CD8-positive, alpha-beta memory T cell (primary cell): ENCODE measurements around the gene PLCG1. TPM values are rescaled to one million over a fixed set of nuclear protein-coding genes. Genes with fewer than 3 reads are reported as not detected.

Experiments
- CTCF ChIA-PET: fragments of 350-600 bp; sonication (Branson Sonifier 250); formaldehyde crosslinking; loops from one replicate; lab custom pipeline; 2021; ENCODE audit warnings: antibody characterized with exemption; lab: Charles Lee
- POLR2A ChIA-PET: fragments of 350-600 bp; sonication (Branson Sonifier 250); formaldehyde crosslinking; loops from one replicate; lab custom pipeline; 2021; ENCODE audit warnings: antibody characterized with exemption; lab: Charles Lee
- DNase-seq, 5 donors: peaks; one replicate each; pipeline versions ENCODE4 v3.0.0 to v3.0.0-alpha.2; 2020 to 2022; ENCODE audit warnings: mixed read lengths in 1 of 5
- H3K27ac ChIP-seq: one replicate; pipeline ENCODE4 v1.7.0; 2013; ENCODE audit warnings: low read depth, mild to moderate bottlenecking, low read length, moderate library complexity
- H3K27me3 ChIP-seq: 2 replicates; pipeline ENCODE4 v1.7.0; 2013; ENCODE audit warnings: low read length, mild to moderate bottlenecking; ENCODE audit not compliant: insufficient read depth, poor library complexity, severe bottlenecking
- H3K36me3 ChIP-seq: 2 replicates; pipeline ENCODE4 v1.7.0; 2013; ENCODE audit warnings: mild to moderate bottlenecking, low read length, moderate library complexity; ENCODE audit not compliant: insufficient read depth
- H3K4me1 ChIP-seq: 2 replicates; pipeline ENCODE4 v1.7.0; 2013; ENCODE audit warnings: mild to moderate bottlenecking, low read length, moderate library complexity; ENCODE audit not compliant: insufficient read depth
- H3K4me3 ChIP-seq: 2 replicates; pipeline ENCODE4 v1.7.0; 2013; ENCODE audit warnings: mild to moderate bottlenecking, low read length
- H3K9me3 ChIP-seq: 2 replicates; pipeline ENCODE4 v1.7.0; 2013; ENCODE audit warnings: mild to moderate bottlenecking, low read length
- H3K27ac Mint-ChIP-seq, 8 donors: one replicate each; pipeline ENCODE4 v1.8.0; 2020 to 2021; ENCODE audit warnings: mixed read lengths in 8 of 8, mild to moderate bottlenecking in 6 of 8, inconsistent platforms in 3 of 8, moderate library complexity in 3 of 8
- H3K27me3 Mint-ChIP-seq, 2 donors: one replicate each; pipeline ENCODE4 v1.8.0; 2020 to 2021; ENCODE audit warnings: mixed read lengths in 2 of 2, mild to moderate bottlenecking in 1 of 2, moderate library complexity in 1 of 2
- H3K36me3 Mint-ChIP-seq, 3 donors: one replicate each; pipeline ENCODE4 v1.8.0; 2020 to 2021; ENCODE audit warnings: mixed read lengths in 3 of 3, inconsistent platforms in 1 of 3, mild to moderate bottlenecking in 1 of 3
- H3K4me1 Mint-ChIP-seq, 3 donors: one replicate each; pipeline ENCODE4 v1.8.0; 2020 to 2021; ENCODE audit warnings: mixed read lengths in 3 of 3, inconsistent platforms in 1 of 3, mild to moderate bottlenecking in 1 of 3
- H3K4me3 Mint-ChIP-seq, 7 donors: one replicate each; pipeline ENCODE4 v1.8.0; 2020 to 2021; ENCODE audit warnings: mixed read lengths in 7 of 7, mild to moderate bottlenecking in 6 of 7, moderate library complexity in 4 of 7, inconsistent platforms in 2 of 7
- H3K9me3 Mint-ChIP-seq, 5 donors: one replicate each; pipeline ENCODE4 v1.8.0; 2020 to 2022; ENCODE audit warnings: mixed read lengths in 5 of 5, mild to moderate bottlenecking in 3 of 5, moderate library complexity in 2 of 5, inconsistent platforms in 1 of 5
- polyA plus RNA-seq: library from polyadenylated mRNA; unstranded; fragments of 300-500 nt; fragmentation: Illumina TruSeq; gene quantifications from one replicate; pipeline ENCODE4 v1.2.3, GENCODE V29; 2021
- total RNA-seq, 2 experiments: library from RNA; stranded (reverse); gene quantifications; one replicate each; pipeline ENCODE4 v1.2.3, GENCODE V29; 2021

Gene PLCG1
- total and polyA plus RNA-seq, 3 experiments from 2014 or later = 73.5 to 108 (median 104) TPM

DNA sequence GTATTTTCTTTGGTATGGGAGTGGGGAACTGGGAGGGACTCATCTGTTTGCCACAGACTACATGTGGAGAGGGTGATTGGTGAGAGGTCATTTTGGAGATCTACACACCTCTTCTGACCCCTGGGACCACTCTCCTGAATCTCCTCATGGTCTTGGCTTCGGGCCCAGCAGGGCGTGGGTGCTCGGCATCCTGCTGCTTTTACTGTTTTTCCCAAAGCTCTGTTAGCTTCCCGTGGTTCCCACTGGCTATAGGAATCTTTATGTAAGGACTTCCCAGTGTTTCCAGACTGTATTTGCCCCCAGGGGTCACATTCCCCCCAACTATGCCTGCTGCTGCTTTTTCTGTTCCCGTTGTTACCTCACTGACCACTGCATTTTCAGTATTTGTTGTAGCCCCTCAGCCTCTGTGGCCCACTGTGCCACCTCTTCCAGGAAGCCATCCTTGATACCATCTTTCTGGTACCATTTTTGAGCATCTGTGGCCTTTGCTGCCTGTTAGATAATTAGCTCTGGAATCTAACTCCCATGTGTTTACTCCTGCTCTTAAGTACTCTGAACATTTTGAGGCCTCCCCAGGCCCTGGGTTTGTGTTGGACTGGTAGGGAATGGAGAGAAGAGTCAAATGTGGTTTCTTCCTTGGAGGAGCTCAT, 14.9 kb downstream of the PLCG1 start:
- H3K36me3 Mint-ChIP-seq = peaks cover 0 to 11% (median 11%) of the 10 kb centered on the region in 3 donors
- H3K4me3 Mint-ChIP-seq = peak overlapping the region; percentile 23 to 76 (median 69)
- H3K27ac Mint-ChIP-seq = peak overlapping the region; percentile 77 to 100 (median 94)
- no peak for DNase-seq
- Histone ChIP-seq H3K36me3 (no peaks in the 10 kb centered on the region), H3K9me3 (no peaks in the 10 kb centered on the region), H3K4me1 (peaks cover 99% of the 10 kb centered on the region), H3K27me3 (no peaks in the 10 kb centered on the region), H3K4me3 (peak overlapping the region; percentile 4), H3K27ac (no peak overlapping the region)
- H3K4me1 Mint-ChIP-seq = peaks cover 92 to 99% (median 97%) of the 10 kb centered on the region in 3 donors
- H3K9me3 Mint-ChIP-seq = no peaks in the 10 kb centered on the region
- peaks cover 0 to 6% of the 10 kb centered on the region in 2 donors for H3K27me3 Mint-ChIP-seq
- ChIA-PET CTCF (interaction anchor here (0.7 to 15.5 kb wide), 5 partner anchors 16 to 187 kb away, joined by 3 to 193 read pairs (median 3); partner anchors contain the start of gene PLCG1), POLR2A (interaction anchor here (0.6 to 1.8 kb wide), 3 partner anchors 9 to 11 kb away, joined by 3 to 7 read pairs (median 3); no protein-coding TSS in a partner anchor)

DNA sequence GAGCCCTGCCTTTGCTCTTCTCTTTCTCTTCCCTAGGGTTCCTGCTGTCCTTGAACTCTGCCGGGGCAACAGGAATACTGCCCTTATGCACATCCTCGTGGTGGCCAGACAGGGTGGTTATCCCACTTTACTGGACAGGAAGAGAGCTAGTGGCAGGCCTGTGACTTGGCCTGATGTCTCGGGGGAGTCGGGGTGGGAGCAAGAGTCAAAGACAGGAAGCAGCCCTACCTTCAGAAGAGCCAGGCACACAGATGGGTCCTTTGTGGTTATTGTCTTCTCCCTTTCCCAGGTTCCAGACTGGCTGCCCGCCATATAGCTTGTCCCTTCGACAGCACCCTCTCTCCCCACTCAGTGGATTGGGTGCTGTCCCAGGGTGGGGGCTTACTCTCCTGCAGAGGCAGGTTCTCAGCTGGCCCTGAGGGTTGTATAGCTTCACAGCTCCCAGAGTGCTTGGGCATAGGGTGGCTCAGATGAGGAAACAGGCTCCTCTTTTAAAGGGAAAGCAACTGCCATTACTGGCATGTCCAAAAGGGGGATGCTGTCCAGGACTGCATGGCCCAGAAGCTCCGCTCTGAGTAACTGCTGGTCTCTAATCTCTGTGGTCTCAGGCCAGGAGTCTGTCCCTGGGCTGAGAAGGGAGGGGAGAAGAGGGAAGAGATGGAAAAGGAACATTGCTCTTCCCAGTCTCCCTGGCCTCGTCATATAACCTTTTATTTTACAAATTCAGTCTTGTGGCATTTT, 17.3 kb downstream of the PLCG1 start:
- Histone ChIP-seq H3K9me3 (no peaks in the 10 kb centered on the region), H3K4me3 (no peak overlapping the region), H3K27me3 (no peaks in the 10 kb centered on the region), H3K4me1 (peaks cover 99% of the 10 kb centered on the region), H3K27ac (no peak overlapping the region), H3K36me3 (peaks cover 3% of the 10 kb centered on the region)
- Mint-ChIP-seq H3K27me3 (peaks cover 0 to 5% of the 10 kb centered on the region in 2 donors), H3K4me3 (peak overlapping the region; percentile 24 to 88 (median 74)), H3K9me3 (no peaks in the 10 kb centered on the region), H3K36me3 (peaks cover 0 to 8% (median 8%) of the 10 kb centered on the region in 3 donors), H3K27ac (peak overlapping the region; percentile 93 to 100 (median 97)), H3K4me1 (peaks cover 94 to 100% (median 97%) of the 10 kb centered on the region in 3 donors)
- ChIA-PET CTCF (interaction anchor here (0.6 to 15.5 kb wide), 5 partner anchors 10 to 132 kb away, joined by 3 to 193 read pairs (median 49); partner anchors contain the start of gene PLCG1), POLR2A (interaction anchor here (0.6 to 4.4 kb wide), 4 partner anchors 8 to 22 kb away, joined by 4 to 69 read pairs (median 32); partner anchors contain the start of gene PLCG1)
- no peak for DNase-seq

DNA sequence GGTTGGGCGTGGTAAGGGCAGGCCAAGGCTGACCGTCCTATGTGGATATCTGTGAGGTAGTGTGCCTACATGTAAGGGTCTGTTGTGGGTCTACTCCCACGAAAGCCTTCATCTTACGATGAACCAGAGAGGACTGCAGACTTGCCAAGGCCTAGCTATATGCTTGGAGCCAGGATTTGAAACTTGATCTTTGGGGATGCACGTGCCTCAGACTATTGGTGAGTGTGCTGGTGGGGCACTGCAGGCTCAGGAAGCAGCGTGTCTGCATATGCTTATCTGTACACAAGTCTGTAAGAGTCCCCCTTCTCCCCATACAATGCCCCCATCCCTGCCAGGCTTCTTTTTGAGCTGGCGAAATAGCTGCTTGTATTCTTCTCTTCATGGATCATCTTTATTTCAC, 17.9 kb downstream of the PLCG1 start:
- H3K27me3 ChIP-seq = no peaks in the 10 kb centered on the region
- no peaks in the 10 kb centered on the region for H3K9me3 ChIP-seq
- Mint-ChIP-seq H3K4me3 (peak overlapping the region in 6 of 7 donors; percentile 11 to 88 (median 72)), H3K36me3 (peaks cover under 1 to 15% (median 10%) of the 10 kb centered on the region in 3 donors), H3K27me3 (peaks cover 0 to 5% of the 10 kb centered on the region in 2 donors), H3K9me3 (no peaks in the 10 kb centered on the region), H3K4me1 (peaks cover 96 to 100% (median 99%) of the 10 kb centered on the region in 3 donors), H3K27ac (peak overlapping the region in 7 of 8 donors; percentile 93 to 100 (median 97))
- no peak overlapping the region for H3K4me3 ChIP-seq
- ChIA-PET CTCF (interaction anchor here (1.3 to 15.5 kb wide), 4 partner anchors 11 to 25 kb away, joined by 3 to 193 read pairs (median 60); partner anchors contain the start of gene PLCG1), POLR2A (interaction anchor here (0.6 to 4.4 kb wide), 5 partner anchors 8 to 23 kb away, joined by 4 to 69 read pairs (median 14); partner anchors contain the start of gene PLCG1)
- peaks cover 9% of the 10 kb centered on the region for H3K36me3 ChIP-seq
- no peak overlapping the region for H3K27ac ChIP-seq
- peaks cover 99% of the 10 kb centered on the region for H3K4me1 ChIP-seq
- no peak for DNase-seq

DNA sequence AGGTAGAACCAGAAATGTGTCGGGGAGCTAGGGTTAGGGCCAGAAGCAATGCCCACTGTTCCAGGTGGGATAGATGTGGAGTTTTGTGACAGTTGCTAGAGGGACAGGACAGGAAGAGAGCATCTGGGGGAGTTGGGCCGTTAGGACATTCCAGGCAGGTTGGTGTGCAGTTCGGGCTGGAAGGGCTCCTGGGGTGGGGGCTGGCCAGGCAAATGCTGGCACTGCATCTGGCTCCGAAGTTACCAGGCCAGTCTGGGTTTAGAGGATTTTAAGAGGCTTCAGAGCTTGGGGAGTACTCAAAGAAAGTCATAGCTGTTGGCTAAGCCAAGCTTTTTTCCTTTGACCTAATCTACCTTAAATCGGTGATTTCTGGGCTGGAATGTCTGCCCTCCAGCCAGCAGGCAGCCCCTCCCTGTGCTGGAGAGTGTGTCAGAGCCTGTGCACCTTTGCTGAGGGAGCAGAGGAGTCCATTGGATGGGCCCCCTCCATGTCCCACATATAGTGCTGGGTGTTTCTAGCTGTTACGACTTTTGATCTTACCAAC, 20.8 kb downstream of the PLCG1 start:
- H3K36me3 Mint-ChIP-seq = peaks cover 10 to 39% (median 16%) of the 10 kb centered on the region in 3 donors
- POLR2A ChIA-PET = interaction anchor here (0.5 to 4.4 kb wide), 7 partner anchors 9 to 128 kb away, joined by 3 to 69 read pairs (median 8); partner anchors contain the start of gene PLCG1
- peak overlapping the region; percentile 44 for H3K4me3 ChIP-seq

DNA sequence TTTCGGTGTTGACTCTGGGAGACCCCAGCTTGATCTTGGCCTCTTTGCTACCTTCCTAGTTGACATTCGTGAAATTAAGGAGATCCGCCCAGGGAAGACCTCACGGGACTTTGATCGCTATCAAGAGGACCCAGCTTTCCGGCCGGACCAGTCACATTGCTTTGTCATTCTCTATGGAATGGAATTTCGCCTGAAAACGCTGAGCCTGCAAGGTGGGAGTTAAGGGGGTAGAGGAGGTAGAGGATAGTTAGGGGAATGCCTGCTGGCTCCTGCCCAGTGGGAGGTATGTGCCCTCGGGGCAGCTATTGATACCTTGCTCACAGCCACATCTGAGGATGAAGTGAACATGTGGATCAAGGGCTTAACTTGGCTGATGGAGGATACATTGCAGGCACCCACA, 22.2 kb downstream of the PLCG1 start:
- peaks cover 43% of the 10 kb centered on the region for H3K36me3 ChIP-seq
- Mint-ChIP-seq H3K9me3 (no peaks in the 10 kb centered on the region), H3K27me3 (peaks cover 0 to 6% of the 10 kb centered on the region in 2 donors), H3K4me1 (peaks cover 88 to 100% (median 91%) of the 10 kb centered on the region in 3 donors), H3K36me3 (peaks cover 14 to 52% (median 22%) of the 10 kb centered on the region in 3 donors), H3K4me3 (peak overlapping the region in 6 of 7 donors; percentile 52 to 88 (median 72)), H3K27ac (peak overlapping the region; percentile 93 to 100 (median 98))
- POLR2A ChIA-PET = no interaction called here
- H3K9me3 ChIP-seq = no peaks in the 10 kb centered on the region
- H3K4me1 ChIP-seq = peaks cover 90% of the 10 kb centered on the region
- DNase-seq = no peak
- peak overlapping the region; percentile 41 for H3K27ac ChIP-seq
- H3K4me3 ChIP-seq = peak overlapping the region; percentile 44
- CTCF ChIA-PET = interaction anchor here (5.8 to 15.5 kb wide), 3 partner anchors 13 to 23 kb away, joined by 49 to 193 read pairs (median 71); partner anchors contain the start of gene PLCG1
- no peaks in the 10 kb centered on the region for H3K27me3 ChIP-seq

More for the DNA sequence above, 20.8 kb downstream of the PLCG1 start:
- no peaks in the 10 kb centered on the region for H3K9me3 Mint-ChIP-seq
- H3K27ac ChIP-seq = peak overlapping the region; percentile 57
- peaks cover 29% of the 10 kb centered on the region for H3K36me3 ChIP-seq
- H3K27ac Mint-ChIP-seq = peak overlapping the region; percentile 93 to 100 (median 98)
- H3K27me3 ChIP-seq = no peaks in the 10 kb centered on the region
- peak overlapping the region; percentile 69 to 91 (median 79) for H3K4me3 Mint-ChIP-seq
- peaks cover 90 to 100% (median 90%) of the 10 kb centered on the region in 3 donors for H3K4me1 Mint-ChIP-seq
- CTCF ChIA-PET = interaction anchor here (0.9 to 15.5 kb wide), 8 partner anchors 11 to 181 kb away, joined by 3 to 193 read pairs (median 14); partner anchors contain the start of gene PLCG1
- H3K9me3 ChIP-seq = no peaks in the 10 kb centered on the region
- no peak for DNase-seq
- peaks cover 0 to 5% of the 10 kb centered on the region in 2 donors for H3K27me3 Mint-ChIP-seq
- peaks cover 99% of the 10 kb centered on the region for H3K4me1 ChIP-seq

DNA sequence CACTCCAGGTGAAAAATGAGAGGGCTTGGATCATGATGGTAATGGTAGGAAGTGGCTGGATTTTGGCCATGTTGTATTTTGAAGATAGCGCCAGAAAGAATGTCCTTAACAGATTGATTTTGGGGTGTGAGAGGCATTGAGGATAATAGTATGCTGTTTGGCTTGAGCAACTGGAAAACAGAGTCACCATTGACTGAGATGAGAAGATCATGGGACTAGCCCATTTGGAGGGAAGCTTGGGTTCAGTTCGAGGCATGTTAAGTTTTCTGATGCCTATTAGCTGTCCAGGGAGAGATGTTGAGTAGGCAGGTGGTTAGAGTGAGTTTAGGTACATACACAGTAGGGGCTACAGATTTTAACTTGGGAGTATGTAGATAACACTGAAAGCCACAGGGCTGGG, 23.3 kb downstream of the PLCG1 start:
- H3K27me3 Mint-ChIP-seq = peaks cover 0 to 6% of the 10 kb centered on the region in 2 donors
- H3K9me3 ChIP-seq = no peaks in the 10 kb centered on the region
- H3K9me3 Mint-ChIP-seq = no peaks in the 10 kb centered on the region
- H3K4me3 ChIP-seq = no peak overlapping the region
- H3K4me1 ChIP-seq = peaks cover 78% of the 10 kb centered on the region
- peak overlapping the region; percentile 41 for H3K27ac ChIP-seq
- CTCF ChIA-PET = interaction anchor here (0.9 to 15.5 kb wide), 3 partner anchors 12 to 24 kb away, joined by 3 to 193 read pairs (median 49); partner anchors contain the start of gene PLCG1
- peaks cover 54% of the 10 kb centered on the region for H3K36me3 ChIP-seq
- H3K4me3 Mint-ChIP-seq = peak overlapping the region in 6 of 7 donors; percentile 6 to 88 (median 54)
- H3K27ac Mint-ChIP-seq = peak overlapping the region; percentile 93 to 100 (median 98)
- H3K27me3 ChIP-seq = no peaks in the 10 kb centered on the region
- H3K4me1 Mint-ChIP-seq = peaks cover 79 to 89% (median 82%) of the 10 kb centered on the region in 3 donors
- POLR2A ChIA-PET = no interaction called here
- no peak for DNase-seq
- peaks cover 18 to 63% (median 27%) of the 10 kb centered on the region in 3 donors for H3K36me3 Mint-ChIP-seq

DNA sequence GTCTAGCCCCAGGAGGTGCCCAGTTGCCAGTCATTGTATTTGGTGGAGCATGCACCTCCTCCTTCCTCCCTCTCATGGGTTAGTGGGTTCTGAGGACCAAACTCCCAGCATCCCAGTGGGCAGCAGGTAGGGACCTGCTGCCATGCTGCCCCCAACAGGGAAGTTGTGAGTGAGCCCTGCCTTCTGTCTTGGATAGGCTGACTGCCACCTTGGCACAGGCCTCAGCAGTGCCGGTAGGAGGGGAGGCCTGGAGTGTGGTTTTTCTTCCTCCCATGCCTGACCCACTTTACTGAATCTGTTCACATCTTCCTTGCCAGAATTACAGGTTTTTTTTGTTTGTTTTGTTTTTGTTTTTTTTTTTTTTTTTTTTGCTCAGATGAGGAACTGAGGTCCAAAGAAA, 24.5 kb downstream of the PLCG1 start:
- Mint-ChIP-seq H3K36me3 (peaks cover 20 to 75% (median 32%) of the 10 kb centered on the region in 3 donors), H3K4me1 (peaks cover 72 to 82% (median 78%) of the 10 kb centered on the region in 3 donors), H3K27ac (peak overlapping the region; percentile 90 to 99 (median 94)), H3K9me3 (no peaks in the 10 kb centered on the region), H3K27me3 (peaks cover 0 to 4% of the 10 kb centered on the region in 2 donors), H3K4me3 (peak overlapping the region; percentile 29 to 85 (median 70))
- Histone ChIP-seq H3K4me1 (peaks cover 72% of the 10 kb centered on the region), H3K4me3 (no peak overlapping the region), H3K27ac (peak overlapping the region; percentile 24), H3K9me3 (no peaks in the 10 kb centered on the region), H3K27me3 (no peaks in the 10 kb centered on the region), H3K36me3 (peaks cover 66% of the 10 kb centered on the region)
- POLR2A ChIA-PET = no interaction called here
- peak in 2 of 5 donors; percentile 35 to 47 for DNase-seq
- CTCF ChIA-PET = interaction anchor here (0.9 to 15.5 kb wide), 2 partner anchors 11 to 26 kb away, joined by 3 to 193 read pairs; partner anchors contain the start of gene PLCG1
